ENCODE measurements around the gene NSFL1C.

The NSFL1C gene

DNA sequence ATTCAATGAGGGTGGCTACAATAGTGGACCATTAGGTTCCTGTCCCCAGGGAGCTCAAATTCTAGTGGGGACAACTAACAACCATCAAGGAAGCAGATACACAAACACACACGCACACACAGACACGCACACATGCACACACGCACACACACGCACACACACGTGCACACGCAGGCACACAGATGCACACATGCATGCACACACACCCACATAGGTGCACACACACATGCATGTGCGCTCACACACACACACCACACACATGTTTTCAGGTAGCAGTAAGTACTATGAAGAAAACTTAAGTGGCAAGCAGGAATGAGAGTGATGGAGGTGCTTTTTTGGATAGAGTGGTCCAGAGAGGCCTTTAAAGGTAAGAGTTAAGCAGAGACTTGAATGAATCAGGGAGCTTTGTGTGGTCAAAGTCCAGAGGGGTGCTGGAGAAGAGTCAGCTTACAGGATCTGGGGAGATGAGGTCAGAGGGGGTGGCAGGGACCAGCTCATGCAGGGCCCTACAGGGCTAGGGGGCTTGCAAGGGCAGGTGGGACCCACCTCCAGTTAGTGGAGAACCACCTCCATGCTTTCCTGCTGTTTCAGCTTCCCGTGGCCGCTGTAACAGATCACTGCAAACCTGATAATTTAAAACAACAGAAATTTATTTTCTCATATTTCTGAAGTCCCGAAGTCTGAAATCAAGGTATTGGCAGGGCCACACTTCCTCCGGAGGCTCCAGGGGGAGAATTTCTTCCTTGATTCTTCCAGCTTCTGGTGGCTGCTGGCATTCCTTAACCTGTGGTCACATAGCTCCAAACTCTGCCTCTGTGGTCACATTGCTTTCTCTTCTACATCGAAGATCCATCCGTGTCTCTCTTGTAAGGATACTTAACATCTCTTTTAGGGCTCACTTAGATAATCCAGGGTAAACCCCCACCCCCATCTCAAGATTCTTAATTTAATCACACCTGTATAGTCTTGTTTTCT lies 6.9 kb upstream of the NSFL1C start:
- TF ChIP-seq, protein P1, sequence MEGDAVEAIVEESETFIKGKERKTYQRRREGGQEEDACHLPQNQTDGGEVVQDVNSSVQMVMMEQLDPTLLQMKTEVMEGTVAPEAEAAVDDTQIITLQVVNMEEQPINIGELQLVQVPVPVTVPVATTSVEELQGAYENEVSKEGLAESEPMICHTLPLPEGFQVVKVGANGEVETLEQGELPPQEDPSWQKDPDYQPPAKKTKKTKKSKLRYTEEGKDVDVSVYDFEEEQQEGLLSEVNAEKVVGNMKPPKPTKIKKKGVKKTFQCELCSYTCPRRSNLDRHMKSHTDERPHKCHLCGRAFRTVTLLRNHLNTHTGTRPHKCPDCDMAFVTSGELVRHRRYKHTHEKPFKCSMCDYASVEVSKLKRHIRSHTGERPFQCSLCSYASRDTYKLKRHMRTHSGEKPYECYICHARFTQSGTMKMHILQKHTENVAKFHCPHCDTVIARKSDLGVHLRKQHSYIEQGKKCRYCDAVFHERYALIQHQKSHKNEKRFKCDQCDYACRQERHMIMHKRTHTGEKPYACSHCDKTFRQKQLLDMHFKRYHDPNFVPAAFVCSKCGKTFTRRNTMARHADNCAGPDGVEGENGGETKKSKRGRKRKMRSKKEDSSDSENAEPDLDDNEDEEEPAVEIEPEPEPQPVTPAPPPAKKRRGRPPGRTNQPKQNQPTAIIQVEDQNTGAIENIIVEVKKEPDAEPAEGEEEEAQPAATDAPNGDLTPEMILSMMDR (IDR thresholded peaks at IDR 0.05; ENCODE audit: insufficient read depth, low read length, poor library complexity, severe bottlenecking) = no peak
- Histone ChIP-seq H3K27me3 (replicated peaks; ENCODE audit: control insufficient read depth, insufficient read depth, low read length) (peaks cover under 1% of the 10 kb centered on the region; the same call in 1 of the 2 replicates), H3K36me3 (ENCODE audit: control insufficient read depth, insufficient read depth, low read length) (no peaks in the 10 kb centered on the region), H3K4me3 (replicated peaks; ENCODE audit: low read depth, low read length) (no peak overlapping the region)
- DNase-seq (ENCODE audit: extremely low read depth, insufficient read length) = no peak

DNA sequence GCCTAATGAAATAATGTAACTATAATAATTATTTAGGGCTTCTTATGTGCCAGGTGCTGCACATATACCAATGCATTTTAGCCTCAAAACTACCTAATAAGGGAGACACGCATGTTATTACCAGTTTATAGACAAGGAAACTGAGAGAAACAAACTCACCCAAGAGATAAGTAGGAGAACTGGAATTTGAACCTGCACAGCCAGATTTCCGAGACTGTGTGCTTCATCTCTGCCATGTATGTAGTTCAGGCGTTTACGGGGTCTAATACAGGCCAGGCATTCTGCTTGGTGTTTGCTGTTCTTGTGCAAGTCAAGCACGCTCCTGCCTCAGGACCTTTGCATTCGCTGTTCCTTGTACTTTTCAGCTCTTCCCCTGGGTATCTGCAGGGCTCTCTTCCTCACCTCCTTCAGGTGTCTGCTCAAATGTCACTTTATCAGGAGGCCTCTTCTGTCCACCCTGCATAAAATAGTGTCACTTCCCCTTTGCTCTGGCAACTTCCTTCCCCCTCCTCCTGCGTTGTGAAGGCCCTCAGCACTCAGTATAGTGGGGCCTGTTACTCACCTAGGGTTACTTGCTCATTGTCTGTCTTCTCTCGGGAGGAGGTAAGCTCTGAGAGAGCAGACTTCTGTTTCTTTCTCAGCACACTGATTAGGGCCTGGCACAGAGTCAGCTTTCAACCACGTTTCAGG lies 6.1 kb upstream of the NSFL1C start:
- Histone ChIP-seq H3K4me3 (replicated peaks; ENCODE audit: low read depth, low read length) (no peak overlapping the region), H3K27me3 (replicated peaks; ENCODE audit: control insufficient read depth, insufficient read depth, low read length) (peaks cover 1% of the 10 kb centered on the region; the same call in 1 of the 2 replicates), H3K36me3 (ENCODE audit: control insufficient read depth, insufficient read depth, low read length) (no peaks in the 10 kb centered on the region)
- no peak for DNase-seq (ENCODE audit: extremely low read depth, insufficient read length)
- TF ChIP-seq, protein P1 (IDR thresholded peaks at IDR 0.05; ENCODE audit: insufficient read depth, low read length, poor library complexity, severe bottlenecking) = no peak

DNA sequence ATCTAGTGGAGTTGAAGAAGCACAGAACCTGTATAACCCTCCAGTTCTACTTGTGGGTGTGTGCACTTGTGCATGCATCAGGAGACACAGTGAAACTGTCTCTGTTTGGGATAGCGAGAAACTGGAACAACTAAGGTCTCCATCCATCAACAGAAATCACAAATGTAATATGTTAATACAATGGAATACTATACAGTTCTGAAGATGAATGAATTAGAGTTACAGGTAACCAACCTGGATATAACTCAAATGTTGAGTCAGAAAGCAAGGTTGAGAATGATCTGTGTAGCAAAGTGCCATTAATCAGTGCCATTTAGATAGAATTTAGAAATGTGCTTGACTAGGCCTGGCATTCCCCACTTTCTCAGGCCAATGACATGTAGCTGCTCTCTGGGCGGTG lies 4.6 kb upstream of the NSFL1C start:
- H3K27me3 ChIP-seq (replicated peaks; ENCODE audit: control insufficient read depth, insufficient read depth, low read length) = 0 out of 2 replicates have a peak, but pooled peaks cover 1% of the 10 kb centered on the region
- DNase-seq (ENCODE audit: extremely low read depth, insufficient read length) = no peak
- TF ChIP-seq, protein P1 (IDR thresholded peaks at IDR 0.05; ENCODE audit: insufficient read depth, low read length, poor library complexity, severe bottlenecking) = no peak
- H3K36me3 ChIP-seq (ENCODE audit: control insufficient read depth, insufficient read depth, low read length) = no peaks in the 10 kb centered on the region
- no peak overlapping the region for H3K4me3 ChIP-seq (replicated peaks; ENCODE audit: low read depth, low read length)

DNA sequence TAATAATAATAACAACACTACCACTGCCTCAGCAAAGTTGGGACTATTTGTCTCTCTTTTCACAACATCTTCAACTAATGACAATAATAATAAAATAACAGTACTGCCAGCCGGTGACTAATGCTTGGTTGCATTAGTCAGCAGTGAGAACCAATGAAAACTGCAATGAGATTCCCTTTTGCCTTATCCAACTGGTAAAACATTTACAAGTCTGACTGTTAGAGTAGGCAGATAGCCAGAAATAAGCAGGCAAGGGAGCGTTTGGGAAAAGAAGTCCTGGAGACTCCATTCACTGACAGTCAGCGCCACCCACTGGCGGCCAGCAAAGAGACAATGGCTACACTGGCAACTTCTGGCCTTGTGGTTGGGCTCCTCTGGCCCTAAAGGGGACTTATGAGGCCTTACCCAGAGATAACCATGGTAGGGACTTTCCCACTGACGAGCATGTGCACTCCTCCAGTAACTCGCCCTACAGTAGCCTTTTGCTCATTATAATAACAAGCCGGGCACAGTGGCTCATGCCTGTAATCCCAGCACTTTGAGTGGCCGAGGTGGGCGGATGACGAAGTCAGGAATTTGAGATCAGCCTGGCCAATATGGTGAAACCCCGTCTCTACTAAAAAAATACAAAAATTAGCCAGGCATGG lies 3.4 kb upstream of the NSFL1C start:
- Histone ChIP-seq H3K36me3 (ENCODE audit: control insufficient read depth, insufficient read depth, low read length) (no peaks in the 10 kb centered on the region), H3K27me3 (replicated peaks; ENCODE audit: control insufficient read depth, insufficient read depth, low read length) (0 out of 2 replicates have a peak, but pooled peaks cover 1% of the 10 kb centered on the region), H3K4me3 (replicated peaks; ENCODE audit: low read depth, low read length) (no peak overlapping the region)
- DNase-seq (ENCODE audit: extremely low read depth, insufficient read length) = peak; percentile 24
- TF ChIP-seq, protein P1 (IDR thresholded peaks at IDR 0.05; ENCODE audit: insufficient read depth, low read length, poor library complexity, severe bottlenecking) = peak; percentile 87

DNA sequence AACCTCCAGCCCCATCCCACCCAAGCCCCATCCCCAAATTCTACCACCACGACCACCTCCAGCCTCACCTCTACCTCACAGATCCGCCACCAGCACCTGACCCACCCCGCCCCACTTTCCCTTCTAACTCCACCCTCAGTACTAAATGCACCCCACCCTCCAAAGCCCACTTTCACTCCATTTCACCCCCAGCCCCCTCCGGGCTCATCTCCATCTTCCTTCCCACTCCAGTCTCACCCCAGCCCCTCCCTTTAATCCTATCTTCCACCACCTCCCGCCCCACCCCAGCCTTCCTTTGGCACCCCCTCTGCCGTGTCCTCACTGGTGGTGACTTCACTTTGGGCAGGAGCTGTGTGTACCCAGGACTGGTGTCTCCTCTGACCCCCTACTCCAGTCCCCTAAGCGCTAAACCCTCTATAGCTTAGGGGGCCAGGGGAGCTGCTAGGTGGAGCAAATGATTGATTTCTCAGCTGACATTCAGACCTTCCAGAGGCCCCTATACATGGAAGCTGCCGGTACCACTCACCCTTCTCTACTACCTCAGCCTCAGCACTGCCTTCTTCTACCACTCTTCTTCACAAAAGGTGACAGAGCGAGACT lies 2.8 kb upstream of the NSFL1C start:
- Histone ChIP-seq H3K36me3 (ENCODE audit: control insufficient read depth, insufficient read depth, low read length) (no peaks in the 10 kb centered on the region), H3K4me3 (replicated peaks; ENCODE audit: low read depth, low read length) (no peak overlapping the region), H3K27me3 (replicated peaks; ENCODE audit: control insufficient read depth, insufficient read depth, low read length) (0 out of 2 replicates have a peak, but pooled peaks cover 1% of the 10 kb centered on the region)
- TF ChIP-seq, protein P1 (IDR thresholded peaks at IDR 0.05; ENCODE audit: insufficient read depth, low read length, poor library complexity, severe bottlenecking) = no peak
- no peak for DNase-seq (ENCODE audit: extremely low read depth, insufficient read length)
